ENCODE data around the gene EDIL3.
A peak's percentile ranks its signal among the peaks of the same experiment; 100 is the strongest.

EDIL3 gene

GRCh38 chr5:84259283-84260045 lies 125.2 kb downstream of the EDIL3 start:
- no peak for DNase-seq (ENCODE audit: low read depth, low spot score)

GRCh38 chr5:84257061-84257460 lies 127.6 kb downstream of the EDIL3 start:
- DNase-seq (ENCODE audit: low read depth, low spot score): no peak

- no peak for DNase-seq (ENCODE audit: low read depth, low spot score)
These were observed 129.4 kb downstream of the EDIL3 start for GRCh38 chr5:84255315-84255714.

- no peak for DNase-seq (ENCODE audit: low read depth, low spot score)
These were observed 130.7 kb downstream of the EDIL3 start for GRCh38 chr5:84253946-84254345.

GRCh38 chr5:84251503-84251902 lies 133.2 kb downstream of the EDIL3 start:
- DNase-seq (ENCODE audit: low read depth, low spot score): no peak

GRCh38 chr5:84249918-84250630 lies 134.6 kb downstream of the EDIL3 start:
- peak; percentile 20 for DNase-seq (ENCODE audit: low read depth, low spot score)

GRCh38 chr5:84248013-84248412 lies 136.7 kb downstream of the EDIL3 start:
- DNase-seq (ENCODE audit: low read depth, low spot score): no peak

- DNase-seq (ENCODE audit: low read depth, low spot score): peak; percentile 25
These were observed 142.4 kb downstream of the EDIL3 start for GRCh38 chr5:84242286-84242685.

GRCh38 chr5:84239494-84239893 lies 145.2 kb downstream of the EDIL3 start:
- DNase-seq (ENCODE audit: low read depth, low spot score): no peak

GRCh38 chr5:84237126-84237525 lies 147.6 kb downstream of the EDIL3 start:
- no peak for DNase-seq (ENCODE audit: low read depth, low spot score)

GRCh38 chr5:84231433-84231832 lies 153.2 kb downstream of the EDIL3 start:
- DNase-seq (ENCODE audit: low read depth, low spot score): no peak

- DNase-seq (ENCODE audit: low read depth, low spot score): no peak
These were observed 155.6 kb downstream of the EDIL3 start for GRCh38 chr5:84229045-84229444.

GRCh38 chr5:84228266-84228665 lies 156.4 kb downstream of the EDIL3 start:
- DNase-seq (ENCODE audit: low read depth, low spot score): no peak

- no peak for DNase-seq (ENCODE audit: low read depth, low spot score)
These were observed 157.4 kb downstream of the EDIL3 start for GRCh38 chr5:84227236-84227635.

GRCh38 chr5:84218546-84218945 lies 166.1 kb downstream of the EDIL3 start:
- DNase-seq (ENCODE audit: low read depth, low spot score): no peak

- no peak for DNase-seq (ENCODE audit: low read depth, low spot score)
These were observed 169.2 kb downstream of the EDIL3 start for GRCh38 chr5:84215521-84215920.

GRCh38 chr5:84213861-84214260 lies 170.8 kb downstream of the EDIL3 start:
- DNase-seq (ENCODE audit: low read depth, low spot score): no peak

- no peak for DNase-seq (ENCODE audit: low read depth, low spot score)
These were observed 171.5 kb downstream of the EDIL3 start for GRCh38 chr5:84213212-84213611.

- DNase-seq (ENCODE audit: low read depth, low spot score): no peak
These were observed 179.9 kb downstream of the EDIL3 start for GRCh38 chr5:84204772-84205171.

- DNase-seq (ENCODE audit: low read depth, low spot score): no peak
These were observed 182.5 kb downstream of the EDIL3 start for GRCh38 chr5:84202136-84202535.

- DNase-seq (ENCODE audit: low read depth, low spot score): no peak
These were observed 187.1 kb downstream of the EDIL3 start for GRCh38 chr5:84197538-84197937.

- peak; percentile 80 for DNase-seq (ENCODE audit: low read depth, low spot score)
These were observed 193.4 kb downstream of the EDIL3 start for GRCh38 chr5:84191281-84191680.

GRCh38 chr5:84184857-84185256 lies 199.8 kb downstream of the EDIL3 start:
- DNase-seq (ENCODE audit: low read depth, low spot score): no peak
